H1 (cell line): Measurements from ENCODE around the gene AGAP3. TPM values are rescaled to one million over a fixed set of nuclear protein-coding genes. Genes with fewer than 3 reads are reported as not detected.

Source experiments
- CREB1 ChIP-seq: IDR thresholded peaks from 2 replicates; pipeline ENCODE4 v1.6.1; 2012; ENCODE audit warnings: inconsistent platforms
- KDM1A ChIP-seq: fragments of 200-600, 300-600 bp; sonication (generic); IDR thresholded peaks from 2 replicates; pipeline ENCODE4 v1.7.1; 2016; ENCODE audit warnings: mild to moderate bottlenecking, low read length, borderline replicate concordance
- POLR2A ChIP-seq, 2 experiments: IDR thresholded peaks; 1 replicate in 1 of 2; 2 replicates in 1 of 2; pipeline ENCODE4 v1.6.1; 2011; ENCODE audit warnings: low read depth in 2 of 2, low read length in 2 of 2, mild to moderate bottlenecking in 2 of 2; ENCODE audit errors: control extremely low read depth in 1 of 2
- RNF2 ChIP-seq: fragments of 200-900, 300-1000 bp; sonication (generic); IDR thresholded peaks from 2 replicates; pipeline ENCODE4 v1.7.1; 2016; ENCODE audit warnings: borderline replicate concordance, low read depth, mild to moderate bottlenecking, antibody characterized with exemption, low read length; ENCODE audit not compliant: poor library complexity, severe bottlenecking; ENCODE audit errors: missing control alignments
- SIX5 ChIP-seq: IDR thresholded peaks from 2 replicates; pipeline ENCODE4 v1.6.1; 2011; ENCODE audit warnings: mild to moderate bottlenecking, low read depth, low read length
- polyA plus RNA-seq, 7 experiments: library from polyadenylated mRNA; depleted of rRNA in 3 of 7; stranded (reverse) in 5 of 7; unstranded in 2 of 7; fragments of >200 nt in 5 of 7; fragments of 200-250 nt in 2 of 7; gene quantifications; 1 replicate in 5 of 7; 2 replicates in 1 of 7; 4 replicates in 1 of 7; pipeline versions ENCODE4 v1.2.1 to v1.2.3, GENCODE V29; 2011 to 2013; ENCODE audit warnings: missing spikeins in 2 of 7, mixed read lengths in 2 of 7
- total RNA-seq: library from RNA; stranded (reverse); fragmentation: NEBNext Ultra II Directional; extraction: Animal tissue kit (Norgen Biotek cat#: 25700); gene quantifications from 2 replicates; pipeline ENCODE4 v1.2.1, GENCODE V29; 2021
- TF ChIP-seq, protein P1 (sequence below): fragments of 300-600 bp; sonication (generic); IDR thresholded peaks from 2 replicates; pipeline ENCODE4 v1.7.1; 2012; ENCODE audit warnings: low read length, moderate library complexity, mild to moderate bottlenecking, inconsistent platforms; ENCODE audit not compliant: insufficient replicate concordance
- TF ChIP-seq, protein P2 (sequence below), 3 experiments: IDR thresholded peaks; 1 replicate in 2 of 3; 2 replicates in 1 of 3; pipeline versions ENCODE4 v1.5.1 to v1.6.1; 2011; ENCODE audit warnings: low read length in 3 of 3, mild to moderate bottlenecking in 3 of 3, inconsistent platforms in 2 of 3, low read depth in 1 of 3, moderate library complexity in 1 of 3; ENCODE audit not compliant: insufficient read depth in 1 of 3; ENCODE audit errors: control extremely low read depth in 1 of 3

AGAP3 gene
- total and polyA plus RNA-seq, 2 of the 8 experiments (the other 6 are each of a cell fraction or from before 2014, with no cell fraction given), result 66.4 to 120 TPM

DNA sequence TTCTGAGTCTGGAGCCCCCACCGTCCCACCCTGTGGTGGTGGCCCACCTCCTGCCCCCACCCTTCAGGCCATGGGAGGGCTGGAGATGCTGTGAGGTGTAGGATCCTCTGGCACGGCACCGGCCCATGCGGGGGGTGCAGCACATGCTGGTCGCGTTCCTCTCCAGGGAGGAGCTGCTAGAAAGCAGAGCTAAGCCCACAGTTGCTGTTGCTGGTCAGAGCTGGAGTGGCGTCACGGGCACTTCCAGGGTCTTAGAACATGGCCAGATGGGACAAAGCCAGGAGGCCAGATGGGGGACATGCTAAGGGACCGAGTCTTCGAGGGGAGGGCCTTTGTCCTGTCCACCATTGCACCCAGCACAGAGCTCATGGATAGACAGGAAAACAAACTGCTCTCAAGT, 21.6 kb downstream of the AGAP3 start (continued):
- TF ChIP-seq, protein P1, sequence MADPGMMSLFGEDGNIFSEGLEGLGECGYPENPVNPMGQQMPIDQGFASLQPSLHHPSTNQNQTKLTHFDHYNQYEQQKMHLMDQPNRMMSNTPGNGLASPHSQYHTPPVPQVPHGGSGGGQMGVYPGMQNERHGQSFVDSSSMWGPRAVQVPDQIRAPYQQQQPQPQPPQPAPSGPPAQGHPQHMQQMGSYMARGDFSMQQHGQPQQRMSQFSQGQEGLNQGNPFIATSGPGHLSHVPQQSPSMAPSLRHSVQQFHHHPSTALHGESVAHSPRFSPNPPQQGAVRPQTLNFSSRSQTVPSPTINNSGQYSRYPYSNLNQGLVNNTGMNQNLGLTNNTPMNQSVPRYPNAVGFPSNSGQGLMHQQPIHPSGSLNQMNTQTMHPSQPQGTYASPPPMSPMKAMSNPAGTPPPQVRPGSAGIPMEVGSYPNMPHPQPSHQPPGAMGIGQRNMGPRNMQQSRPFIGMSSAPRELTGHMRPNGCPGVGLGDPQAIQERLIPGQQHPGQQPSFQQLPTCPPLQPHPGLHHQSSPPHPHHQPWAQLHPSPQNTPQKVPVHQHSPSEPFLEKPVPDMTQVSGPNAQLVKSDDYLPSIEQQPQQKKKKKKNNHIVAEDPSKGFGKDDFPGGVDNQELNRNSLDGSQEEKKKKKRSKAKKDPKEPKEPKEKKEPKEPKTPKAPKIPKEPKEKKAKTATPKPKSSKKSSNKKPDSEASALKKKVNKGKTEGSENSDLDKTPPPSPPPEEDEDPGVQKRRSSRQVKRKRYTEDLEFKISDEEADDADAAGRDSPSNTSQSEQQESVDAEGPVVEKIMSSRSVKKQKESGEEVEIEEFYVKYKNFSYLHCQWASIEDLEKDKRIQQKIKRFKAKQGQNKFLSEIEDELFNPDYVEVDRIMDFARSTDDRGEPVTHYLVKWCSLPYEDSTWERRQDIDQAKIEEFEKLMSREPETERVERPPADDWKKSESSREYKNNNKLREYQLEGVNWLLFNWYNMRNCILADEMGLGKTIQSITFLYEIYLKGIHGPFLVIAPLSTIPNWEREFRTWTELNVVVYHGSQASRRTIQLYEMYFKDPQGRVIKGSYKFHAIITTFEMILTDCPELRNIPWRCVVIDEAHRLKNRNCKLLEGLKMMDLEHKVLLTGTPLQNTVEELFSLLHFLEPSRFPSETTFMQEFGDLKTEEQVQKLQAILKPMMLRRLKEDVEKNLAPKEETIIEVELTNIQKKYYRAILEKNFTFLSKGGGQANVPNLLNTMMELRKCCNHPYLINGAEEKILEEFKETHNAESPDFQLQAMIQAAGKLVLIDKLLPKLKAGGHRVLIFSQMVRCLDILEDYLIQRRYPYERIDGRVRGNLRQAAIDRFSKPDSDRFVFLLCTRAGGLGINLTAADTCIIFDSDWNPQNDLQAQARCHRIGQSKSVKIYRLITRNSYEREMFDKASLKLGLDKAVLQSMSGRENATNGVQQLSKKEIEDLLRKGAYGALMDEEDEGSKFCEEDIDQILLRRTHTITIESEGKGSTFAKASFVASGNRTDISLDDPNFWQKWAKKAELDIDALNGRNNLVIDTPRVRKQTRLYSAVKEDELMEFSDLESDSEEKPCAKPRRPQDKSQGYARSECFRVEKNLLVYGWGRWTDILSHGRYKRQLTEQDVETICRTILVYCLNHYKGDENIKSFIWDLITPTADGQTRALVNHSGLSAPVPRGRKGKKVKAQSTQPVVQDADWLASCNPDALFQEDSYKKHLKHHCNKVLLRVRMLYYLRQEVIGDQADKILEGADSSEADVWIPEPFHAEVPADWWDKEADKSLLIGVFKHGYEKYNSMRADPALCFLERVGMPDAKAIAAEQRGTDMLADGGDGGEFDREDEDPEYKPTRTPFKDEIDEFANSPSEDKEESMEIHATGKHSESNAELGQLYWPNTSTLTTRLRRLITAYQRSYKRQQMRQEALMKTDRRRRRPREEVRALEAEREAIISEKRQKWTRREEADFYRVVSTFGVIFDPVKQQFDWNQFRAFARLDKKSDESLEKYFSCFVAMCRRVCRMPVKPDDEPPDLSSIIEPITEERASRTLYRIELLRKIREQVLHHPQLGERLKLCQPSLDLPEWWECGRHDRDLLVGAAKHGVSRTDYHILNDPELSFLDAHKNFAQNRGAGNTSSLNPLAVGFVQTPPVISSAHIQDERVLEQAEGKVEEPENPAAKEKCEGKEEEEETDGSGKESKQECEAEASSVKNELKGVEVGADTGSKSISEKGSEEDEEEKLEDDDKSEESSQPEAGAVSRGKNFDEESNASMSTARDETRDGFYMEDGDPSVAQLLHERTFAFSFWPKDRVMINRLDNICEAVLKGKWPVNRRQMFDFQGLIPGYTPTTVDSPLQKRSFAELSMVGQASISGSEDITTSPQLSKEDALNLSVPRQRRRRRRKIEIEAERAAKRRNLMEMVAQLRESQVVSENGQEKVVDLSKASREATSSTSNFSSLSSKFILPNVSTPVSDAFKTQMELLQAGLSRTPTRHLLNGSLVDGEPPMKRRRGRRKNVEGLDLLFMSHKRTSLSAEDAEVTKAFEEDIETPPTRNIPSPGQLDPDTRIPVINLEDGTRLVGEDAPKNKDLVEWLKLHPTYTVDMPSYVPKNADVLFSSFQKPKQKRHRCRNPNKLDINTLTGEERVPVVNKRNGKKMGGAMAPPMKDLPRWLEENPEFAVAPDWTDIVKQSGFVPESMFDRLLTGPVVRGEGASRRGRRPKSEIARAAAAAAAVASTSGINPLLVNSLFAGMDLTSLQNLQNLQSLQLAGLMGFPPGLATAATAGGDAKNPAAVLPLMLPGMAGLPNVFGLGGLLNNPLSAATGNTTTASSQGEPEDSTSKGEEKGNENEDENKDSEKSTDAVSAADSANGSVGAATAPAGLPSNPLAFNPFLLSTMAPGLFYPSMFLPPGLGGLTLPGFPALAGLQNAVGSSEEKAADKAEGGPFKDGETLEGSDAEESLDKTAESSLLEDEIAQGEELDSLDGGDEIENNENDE, result no peak
- TF ChIP-seq CREB1, result no peak
- TF ChIP-seq RNF2, result no peak
- TF ChIP-seq, protein P2, sequence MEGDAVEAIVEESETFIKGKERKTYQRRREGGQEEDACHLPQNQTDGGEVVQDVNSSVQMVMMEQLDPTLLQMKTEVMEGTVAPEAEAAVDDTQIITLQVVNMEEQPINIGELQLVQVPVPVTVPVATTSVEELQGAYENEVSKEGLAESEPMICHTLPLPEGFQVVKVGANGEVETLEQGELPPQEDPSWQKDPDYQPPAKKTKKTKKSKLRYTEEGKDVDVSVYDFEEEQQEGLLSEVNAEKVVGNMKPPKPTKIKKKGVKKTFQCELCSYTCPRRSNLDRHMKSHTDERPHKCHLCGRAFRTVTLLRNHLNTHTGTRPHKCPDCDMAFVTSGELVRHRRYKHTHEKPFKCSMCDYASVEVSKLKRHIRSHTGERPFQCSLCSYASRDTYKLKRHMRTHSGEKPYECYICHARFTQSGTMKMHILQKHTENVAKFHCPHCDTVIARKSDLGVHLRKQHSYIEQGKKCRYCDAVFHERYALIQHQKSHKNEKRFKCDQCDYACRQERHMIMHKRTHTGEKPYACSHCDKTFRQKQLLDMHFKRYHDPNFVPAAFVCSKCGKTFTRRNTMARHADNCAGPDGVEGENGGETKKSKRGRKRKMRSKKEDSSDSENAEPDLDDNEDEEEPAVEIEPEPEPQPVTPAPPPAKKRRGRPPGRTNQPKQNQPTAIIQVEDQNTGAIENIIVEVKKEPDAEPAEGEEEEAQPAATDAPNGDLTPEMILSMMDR (IDR thresholded peaks at IDR 0.05; ENCODE audit: control extremely low read depth in 1 of 3, insufficient read depth in 1 of 3, low read depth in 1 of 3, low read length in 3 of 3), result no peak
- no peak for TF ChIP-seq SIX5
- TF ChIP-seq POLR2A (IDR thresholded peaks at IDR 0.05; ENCODE audit: control extremely low read depth in 1 of 2, low read depth in 2 of 2, low read length in 2 of 2), result no peak
- no peak for TF ChIP-seq KDM1A
